CD4-positive, alpha-beta T cell treated with Interleukin-4 for 4 hours (primary cell): ENCODE data around the gene GNAZ.

Experiments used
- DNase-seq: peaks from one replicate; pipeline ENCODE4 v3.0.0-alpha.2; 2020

The GNAZ gene

GRCh38 chr22:23159291-23159630, 88.9 kb downstream of the GNAZ start:
- no peak for DNase-seq

GRCh38 chr22:23161029-23161428, 90.7 kb downstream of the GNAZ start:
- no peak for DNase-seq

- DNase-seq: no peak
Measured at GRCh38 chr22:23161574-23161973, 91.3 kb downstream of the GNAZ start.

- DNase-seq: no peak
Measured at GRCh38 chr22:23163665-23164064, 93.3 kb downstream of the GNAZ start.

- no peak for DNase-seq
Measured at GRCh38 chr22:23164091-23164490, 93.8 kb downstream of the GNAZ start.

- no peak for DNase-seq
Measured at GRCh38 chr22:23166042-23166831, 95.9 kb downstream of the GNAZ start.

GRCh38 chr22:23166841-23167616, 96.7 kb downstream of the GNAZ start:
- no peak for DNase-seq

GRCh38 chr22:23168391-23169042, 98.2 kb downstream of the GNAZ start:
- DNase-seq: no peak

GRCh38 chr22:23169043-23169406, 98.7 kb downstream of the GNAZ start:
- DNase-seq: no peak
